Head of caudate nucleus (tissue), 42 donors: ENCODE measurements around the gene PRDM16.
A peak's percentile ranks its signal among the peaks of the same experiment; 100 is the strongest.

Experiments used
- DNase-seq, 42 donors: peaks; one replicate each; pipeline versions ENCODE4 v3.0.0 to v3.0.0-alpha.2; 2020 to 2021; ENCODE audit warnings: mixed read lengths in 7 of 42
- intact Hi-C: fragments of 100-400 bp; cut with DNase I; formaldehyde crosslinking; loops from one replicate; pipeline ENCODE4 v1.15.0; 2022

Gene PRDM16

GRCh38 chr1:3320246-3321152 lies 251.5 kb downstream of the PRDM16 start:
- DNase-seq, result no peak
- intact Hi-C loops, result no loop called here

GRCh38 chr1:3321559-3322449 lies 252.8 kb downstream of the PRDM16 start:
- DNase-seq, result no peak
- intact Hi-C loops, result no loop called here

GRCh38 chr1:3322450-3323020 lies 253.5 kb downstream of the PRDM16 start:
- intact Hi-C loops, result no loop called here
- DNase-seq, result no peak

GRCh38 chr1:3323021-3323795 lies 254.2 kb downstream of the PRDM16 start:
- no peak for DNase-seq
- intact Hi-C loops, result no loop called here

- intact Hi-C loops, result no loop called here
- DNase-seq, result no peak
Measured at GRCh38 chr1:3323796-3324703, 255.0 kb downstream of the PRDM16 start.

- intact Hi-C loops, result no loop called here
- DNase-seq, result no peak
Measured at GRCh38 chr1:3324704-3325535, 255.9 kb downstream of the PRDM16 start.

- intact Hi-C loops, result no loop called here
- no peak for DNase-seq
Measured at GRCh38 chr1:3326516-3327388, 257.7 kb downstream of the PRDM16 start.

GRCh38 chr1:3327389-3327702 lies 258.3 kb downstream of the PRDM16 start:
- intact Hi-C loops, result no loop called here
- no peak for DNase-seq

GRCh38 chr1:3327936-3328590 lies 259.1 kb downstream of the PRDM16 start:
- intact Hi-C loops, result no loop called here
- DNase-seq, result no peak

GRCh38 chr1:3329640-3330281 lies 260.8 kb downstream of the PRDM16 start:
- intact Hi-C loops, result no loop called here
- DNase-seq, result no peak

- intact Hi-C loops, result no loop called here
- no peak for DNase-seq
Measured at GRCh38 chr1:3330771-3331245, 261.8 kb downstream of the PRDM16 start.

- intact Hi-C loops, result no loop called here
- DNase-seq, result peak in 30 of 42 donors; percentile 22 to 83 (median 56)
Measured at GRCh38 chr1:3331564-3331963, 262.6 kb downstream of the PRDM16 start.

GRCh38 chr1:3332043-3332442 lies 263.0 kb downstream of the PRDM16 start:
- intact Hi-C loops, result no loop called here
- DNase-seq, result no peak

GRCh38 chr1:3332662-3333061 lies 263.7 kb downstream of the PRDM16 start:
- intact Hi-C loops, result no loop called here
- no peak for DNase-seq

- intact Hi-C loops, result no loop called here
- peak in 22 of 42 donors; percentile 16 to 69 (median 48) for DNase-seq
Measured at GRCh38 chr1:3333903-3334302, 264.9 kb downstream of the PRDM16 start.
